Aorta (tissue), 5 donors: ENCODE measurements around the gene CD300LD. TPM values are rescaled to one million over a fixed set of nuclear protein-coding genes. Genes with fewer than 3 reads are reported as not detected.

Experiments used
- ATAC-seq: fragments of 200-7000 bp; cut with Tn5 transposase; one replicate; pipeline ENCODE4 v1.9.1; 2022; ENCODE audit warnings: moderate library complexity; ENCODE audit not compliant: low FRiP score
- DNase-seq, 2 donors: peaks; one replicate each; pipeline ENCODE4 v3.0.0-alpha.2; 2020
- H3K27ac ChIP-seq, 2 donors: one replicate each; pipeline ENCODE4 v1.5.1; 2013; ENCODE audit warnings: low read length in 2 of 2, mild to moderate bottlenecking in 2 of 2, moderate library complexity in 2 of 2, control low read depth in 1 of 2, inconsistent platforms in 1 of 2, low read depth in 1 of 2
- H3K27me3 ChIP-seq, 2 donors: one replicate each; pipeline ENCODE4 v1.6.1; 2013; ENCODE audit warnings: control low read depth in 1 of 2, low read length in 1 of 2, mild to moderate bottlenecking in 1 of 2, moderate library complexity in 1 of 2; ENCODE audit not compliant: insufficient read depth in 2 of 2, control insufficient read depth in 1 of 2
- H3K36me3 ChIP-seq, 2 donors: one replicate each; pipeline ENCODE4 v1.6.1; 2013; ENCODE audit warnings: control low read depth in 1 of 2, low read length in 1 of 2, mild to moderate bottlenecking in 1 of 2; ENCODE audit not compliant: insufficient read depth in 2 of 2, control insufficient read depth in 1 of 2
- H3K4me1 ChIP-seq, 2 donors: one replicate each; pipeline ENCODE4 v1.6.1; 2013; ENCODE audit warnings: low read length in 2 of 2, control low read depth in 1 of 2, mild to moderate bottlenecking in 1 of 2, moderate library complexity in 1 of 2; ENCODE audit not compliant: insufficient read depth in 2 of 2, control insufficient read depth in 1 of 2
- H3K4me3 ChIP-seq, 2 donors: one replicate each; pipeline ENCODE4 v1.5.1; 2013; ENCODE audit warnings: low read length in 2 of 2, control low read depth in 1 of 2, mild to moderate bottlenecking in 1 of 2
- H3K9me3 ChIP-seq: one replicate; pipeline ENCODE4 v1.6.1; 2013; ENCODE audit warnings: mild to moderate bottlenecking, low read length; ENCODE audit not compliant: control insufficient read depth
- WGBS, 2 donors: extraction: QIAGEN DNeasy Blood & Tissue Kit; methylation state at CpG; one replicate each; pipeline ENCODE4 v1.1.7; 2013; 5-methylcytosine and 5-hydroxymethylcytosine counted together
- intact Hi-C, 2 donors: fragments of 100-400 bp; cut with DNase I; formaldehyde crosslinking; loops; one replicate each; pipeline versions ENCODE4 v1.14.2 to v1.15.0; 2022
- polyA plus RNA-seq, 2 donors: library from polyadenylated mRNA; stranded (reverse); fragments of 200-250 nt; gene quantifications; one replicate each; pipeline ENCODE4 v1.2.3, GENCODE V29; 2013
- total RNA-seq, 2 donors: library from RNA; stranded (reverse); fragmentation: NEBNext Ultra II Directional; extraction: Animal tissue kit (Norgen Biotek cat#: 25700); gene quantifications; one replicate each; pipeline ENCODE4 v1.2.1, GENCODE V29; 2021
- donor health status: healthy with polysubstance abuse.
- donor health status: Bipolar disorder and iron deficiency.
- donor health status: DM: no; HTN: no; CAD: no.
- donor health status: DM: no; HTN: no; CAD: no.
- donor health status: DM: yes; HTN: yes; CAD: no.

Gene CD300LD
- total and polyA plus RNA-seq, 4 donors = 0.75 TPM; not detected in 3

GRCh38 chr17:74541176-74542111 lies 50.6 kb downstream of the CD300LD start:
- H3K9me3 ChIP-seq = no peaks in the 10 kb centered on the region
- DNase-seq (peak in 1 of 2 donors; percentile 34), ATAC-seq (no peak)
- intact Hi-C loops = no loop called here
- no peak overlapping the region for H3K4me3 ChIP-seq
- 69 to 70% methylated on average over 23 of the region's 23 CpGs for WGBS, 2 donors
- no peaks in the 10 kb centered on the region for H3K36me3 ChIP-seq
- H3K27ac ChIP-seq = no peak overlapping the region
- H3K4me1 ChIP-seq = no peaks in the 10 kb centered on the region
- no peaks in the 10 kb centered on the region for H3K27me3 ChIP-seq

GRCh38 chr17:74539281-74539820 lies 52.7 kb downstream of the CD300LD start:
- peak in 1 of 2 donors; percentile 38 for DNase-seq
- ATAC-seq = no peak
- intact Hi-C loops = no loop called here
- Histone ChIP-seq H3K4me1 (no peaks in the 10 kb centered on the region), H3K9me3 (no peaks in the 10 kb centered on the region), H3K27me3 (no peaks in the 10 kb centered on the region), H3K4me3 (no peak overlapping the region), H3K27ac (no peak overlapping the region), H3K36me3 (no peaks in the 10 kb centered on the region)
- 74% methylated on average over 10 of the region's 10 CpGs for WGBS, 2 donors

- ATAC-seq (no peak), DNase-seq (no peak)
- no peaks in the 10 kb centered on the region for H3K9me3 ChIP-seq
- 72 to 73% methylated on average over 3 of the region's 3 CpGs for WGBS, 2 donors
- H3K4me1 ChIP-seq = no peaks in the 10 kb centered on the region
- intact Hi-C loops = no loop called here
- no peaks in the 10 kb centered on the region for H3K27me3 ChIP-seq
- H3K27ac ChIP-seq = no peak overlapping the region
- no peaks in the 10 kb centered on the region for H3K36me3 ChIP-seq
- H3K4me3 ChIP-seq = no peak overlapping the region
Measured at GRCh38 chr17:74536890-74537289, 55.2 kb downstream of the CD300LD start.

GRCh38 chr17:74532115-74532514 lies 60.0 kb downstream of the CD300LD start:
- 73 to 77% methylated on average over 10 of the region's 10 CpGs for WGBS, 2 donors
- DNase-seq = peak; percentile 66 to 83
- Histone ChIP-seq H3K27ac (no peak overlapping the region), H3K9me3 (no peaks in the 10 kb centered on the region), H3K4me3 (no peak overlapping the region), H3K4me1 (no peaks in the 10 kb centered on the region), H3K27me3 (no peaks in the 10 kb centered on the region), H3K36me3 (no peaks in the 10 kb centered on the region)
- intact Hi-C loops = no loop called here
- peak; percentile 57 for ATAC-seq

- H3K36me3 ChIP-seq = no peaks in the 10 kb centered on the region
- H3K4me1 ChIP-seq = no peaks in the 10 kb centered on the region
- no peak within 1 kb of the TSS for H3K4me3 ChIP-seq
- no peaks in the 10 kb centered on the region for H3K27me3 ChIP-seq
- H3K27ac ChIP-seq = no peak within 1 kb of the TSS
- intact Hi-C loops = no loop called here
- DNase-seq (peak; percentile 45 to 64), ATAC-seq (no peak)
- 64 to 65% methylated on average over 10 of the region's 10 CpGs for WGBS, 2 donors
- no peaks in the 10 kb centered on the region for H3K9me3 ChIP-seq
Measured at GRCh38 chr17:74531231-74531761, 60.8 kb downstream of the CD300LD start, which contains the start of gene CD300LB. Gene CD300LB (minus strand): TSS chr17:74531475. CDS start chr17:74531350, 125 bp downstream.

- intact Hi-C loops = no loop called here
- no peak for ATAC-seq
- H3K4me3 ChIP-seq = no peak overlapping the region
- H3K27me3 ChIP-seq = no peaks in the 10 kb centered on the region
- 60 to 76% methylated on average over 5 of the region's 5 CpGs for WGBS, 2 donors
- H3K4me1 ChIP-seq = no peaks in the 10 kb centered on the region
- H3K27ac ChIP-seq = no peak overlapping the region
- H3K36me3 ChIP-seq = no peaks in the 10 kb centered on the region
- DNase-seq = peak; percentile 2 to 4
- H3K9me3 ChIP-seq = no peaks in the 10 kb centered on the region
Measured at GRCh38 chr17:74530831-74531150, 61.3 kb downstream of the CD300LD start.

Other genes starting within 250 kb of the CD300LD start
- not detected for gene BTBD17, start 230.4 kb downstream of the CD300LD start, total RNA-seq
- gene BTBD17, start 230.4 kb downstream of the CD300LD start, polyA plus RNA-seq = not detected
- 1 to 10 TPM in 1 of 2 donors, not detected in 1; 2.1 TPM for gene GPR142, start 224.8 kb downstream of the CD300LD start, total RNA-seq
- gene GPR142, start 224.8 kb downstream of the CD300LD start, polyA plus RNA-seq = not detected
- gene GPRC5C, start 160.2 kb downstream of the CD300LD start, total RNA-seq = 10 to 100 TPM; 43.6 to 51.7 TPM
- 10 to 100 TPM; 31.6 to 59.4 TPM for gene GPRC5C, start 160.2 kb downstream of the CD300LD start, polyA plus RNA-seq
- 10 to 100 TPM; 10.3 to 10.4 TPM for gene CD300A, start 125.6 kb downstream of the CD300LD start, total RNA-seq
- gene CD300A, start 125.6 kb downstream of the CD300LD start, polyA plus RNA-seq = 1 to 10 TPM; 2.6 to 9.1 TPM
- 1 to 10 TPM; 1.3 to 1.6 TPM for gene CD300LB, start 60.8 kb downstream of the CD300LD start, total RNA-seq
- 1 to 10 TPM in 1 of 2 donors, not detected in 1; 1.1 TPM for gene CD300LB, start 60.8 kb downstream of the CD300LD start, polyA plus RNA-seq
- gene CD300C, start 46.2 kb downstream of the CD300LD start, total RNA-seq = 1 to 10 TPM; 2.2 to 2.9 TPM
- under 1 TPM; 0.28 to 0.88 TPM for gene CD300C, start 46.2 kb downstream of the CD300LD start, polyA plus RNA-seq
- not detected for gene CD300H, start 24.8 kb downstream of the CD300LD start, total RNA-seq
- not detected for gene CD300H, start 24.8 kb downstream of the CD300LD start, polyA plus RNA-seq
- 1 to 10 TPM; 2.8 to 4.3 TPM for gene CD300E, start 31.5 kb upstream of the CD300LD start, total RNA-seq
- gene CD300E, start 31.5 kb upstream of the CD300LD start, polyA plus RNA-seq = under 1 TPM in 1 of 2 donors, not detected in 1; 0.18 TPM
- gene CD300LF, start 120.6 kb upstream of the CD300LD start, total RNA-seq = 1 to 10 TPM; 1.6 to 2.2 TPM
- 1 to 10 TPM in 1 of 2 donors, under 1 TPM in 1; 0.61 to 1.5 TPM for gene CD300LF, start 120.6 kb upstream of the CD300LD start, polyA plus RNA-seq
- gene RAB37, start 145.0 kb upstream of the CD300LD start, total RNA-seq = 1 to 10 TPM; 1.4 to 3.4 TPM
- gene RAB37, start 145.0 kb upstream of the CD300LD start, polyA plus RNA-seq = 1 to 10 TPM; 1.5 to 2.4 TPM
- 10 to 100 TPM; 17.6 to 21.1 TPM for gene NHERF1, start 156.3 kb upstream of the CD300LD start, total RNA-seq
- 10 to 100 TPM; 10.6 to 84.4 TPM for gene NHERF1, start 156.3 kb upstream of the CD300LD start, polyA plus RNA-seq
- 10 to 100 TPM; 44.5 to 46.3 TPM for gene NAT9, start 184.1 kb upstream of the CD300LD start, total RNA-seq
- 10 to 100 TPM; 12.1 to 59.9 TPM for gene NAT9, start 184.1 kb upstream of the CD300LD start, polyA plus RNA-seq